ENCODE data around the gene HOXA3.

Gene HOXA3

GRCh38 chr7:27143023-27143949, 9.1 kb downstream of the HOXA3 start, which contains the start of gene HOXA5:
Gene HOXA5, minus strand, starts transcription at chr7:27143681. Its CDS starts 74 bp downstream, at chr7:27143607.
- no peak for DNase-seq (ENCODE audit: low read depth)

GRCh38 chr7:27142580-27143022, 9.8 kb downstream of the HOXA3 start:
- no peak for DNase-seq (ENCODE audit: low read depth)

- no peak for DNase-seq (ENCODE audit: low read depth)
These were observed 10.3 kb downstream of the HOXA3 start for GRCh38 chr7:27141923-27142579.

- no peak for DNase-seq (ENCODE audit: low read depth)
These were observed 11.1 kb downstream of the HOXA3 start for GRCh38 chr7:27141137-27141922.

- no peak for DNase-seq (ENCODE audit: low read depth)
These were observed 12.1 kb downstream of the HOXA3 start for GRCh38 chr7:27140126-27140857.

- DNase-seq (ENCODE audit: low read depth) = no peak
These were observed 12.9 kb downstream of the HOXA3 start for GRCh38 chr7:27139334-27140125.

- no peak for DNase-seq (ENCODE audit: low read depth)
These were observed 13.4 kb downstream of the HOXA3 start for GRCh38 chr7:27138985-27139333.

- no peak for DNase-seq (ENCODE audit: low read depth)
These were observed 13.9 kb downstream of the HOXA3 start for GRCh38 chr7:27138472-27138871.

GRCh38 chr7:27137640-27138315, 14.6 kb downstream of the HOXA3 start:
- DNase-seq (ENCODE audit: low read depth) = no peak

GRCh38 chr7:27134392-27134791, 18.0 kb downstream of the HOXA3 start:
- no peak for DNase-seq (ENCODE audit: low read depth)

GRCh38 chr7:27133409-27134231, 18.8 kb downstream of the HOXA3 start:
- DNase-seq (ENCODE audit: low read depth) = no peak

GRCh38 chr7:27132978-27133377, 19.4 kb downstream of the HOXA3 start:
- no peak for DNase-seq (ENCODE audit: low read depth)

GRCh38 chr7:27132214-27132613, 20.2 kb downstream of the HOXA3 start:
- no peak for DNase-seq (ENCODE audit: low read depth)

- no peak for DNase-seq (ENCODE audit: low read depth)
These were observed 21.0 kb downstream of the HOXA3 start for GRCh38 chr7:27131390-27131819.

GRCh38 chr7:27130540-27131389, 21.6 kb downstream of the HOXA3 start, which contains the start of gene HOXA4:
Gene HOXA4, minus strand, starts transcription at chr7:27130757. Its CDS starts 24 bp downstream, at chr7:27130733.
- DNase-seq (ENCODE audit: low read depth) = peak; percentile 45

GRCh38 chr7:27129729-27130539, 22.4 kb downstream of the HOXA3 start:
- no peak for DNase-seq (ENCODE audit: low read depth)
